Mesodermal cell (in vitro differentiated cells): ENCODE data around the gene SLFN11.

Experiments
- H3K27ac ChIP-seq: 2 replicates; pipeline ENCODE4 v1.7.0; 2013; ENCODE audit warnings: mild to moderate bottlenecking, low read depth, low read length, moderate library complexity; ENCODE audit not compliant: severe bottlenecking
- H3K36me3 ChIP-seq: 2 replicates; pipeline ENCODE4 v1.7.1; 2013; ENCODE audit warnings: mild to moderate bottlenecking, low read length, moderate library complexity; ENCODE audit not compliant: control insufficient read depth, insufficient read depth
- H3K4me1 ChIP-seq: one replicate; pipeline ENCODE4 v1.7.1; 2013; ENCODE audit warnings: mild to moderate bottlenecking, low read length; ENCODE audit not compliant: insufficient read depth, control insufficient read depth, poor library complexity, severe bottlenecking
- H3K4me3 ChIP-seq: 2 replicates; pipeline ENCODE4 v1.7.0; 2013; ENCODE audit warnings: low read length, control low read depth, mild to moderate bottlenecking; ENCODE audit not compliant: insufficient read depth, poor library complexity, severe bottlenecking; ENCODE audit errors: extremely low read depth
- H3K9me3 ChIP-seq: 2 replicates; pipeline ENCODE4 v1.7.1; 2013; ENCODE audit warnings: mild to moderate bottlenecking, low read length, moderate library complexity; ENCODE audit not compliant: control insufficient read depth
- WGBS, 2 experiments: methylation state at CpG; one replicate each; pipeline ENCODE4 v1.1.5; 2013; ENCODE audit warnings: missing lambda C conversion rate in 2 of 2; ENCODE audit not compliant: insufficient coverage in 2 of 2; 5-methylcytosine and 5-hydroxymethylcytosine counted together

SLFN11 gene

GRCh38 chr17:35361027-35361426 lies 12.4 kb downstream of the SLFN11 start:
- WGBS, 2 experiments: 83% methylated on average over 1 of the region's 1 CpG
- no peak overlapping the region for H3K4me3 ChIP-seq
- no peaks in the 10 kb centered on the region for H3K4me1 ChIP-seq
- no peaks in the 10 kb centered on the region for H3K9me3 ChIP-seq
- H3K36me3 ChIP-seq: no peaks in the 10 kb centered on the region
- no peak overlapping the region for H3K27ac ChIP-seq

GRCh38 chr17:35359398-35359797 lies 14.0 kb downstream of the SLFN11 start:
- 80% methylated on average over 1 of the region's 3 CpGs; no CpG with 5 or more reads in 1 of the 2 experiments for WGBS, 2 experiments
- H3K4me3 ChIP-seq: no peak overlapping the region
- H3K36me3 ChIP-seq: no peaks in the 10 kb centered on the region
- H3K4me1 ChIP-seq: no peaks in the 10 kb centered on the region
- no peak overlapping the region for H3K27ac ChIP-seq
- no peaks in the 10 kb centered on the region for H3K9me3 ChIP-seq

GRCh38 chr17:35352284-35352683 lies 21.1 kb downstream of the SLFN11 start:
- no peak overlapping the region for H3K27ac ChIP-seq
- WGBS, 2 experiments: 81 to 91% methylated on average over 4 to 6 of the region's 6 CpGs
- H3K9me3 ChIP-seq: no peaks in the 10 kb centered on the region

GRCh38 chr17:35350493-35350892 lies 22.9 kb downstream of the SLFN11 start:
- no CpG with 5 or more reads among the region's 1 CpG for WGBS, 2 experiments
- Histone ChIP-seq H3K4me1 (no peaks in the 10 kb centered on the region), H3K36me3 (no peaks in the 10 kb centered on the region), H3K9me3 (no peaks in the 10 kb centered on the region), H3K27ac (no peak overlapping the region), H3K4me3 (no peak overlapping the region)

More at GRCh38 chr17:35352284-35352683, 21.1 kb downstream of the SLFN11 start:
- Histone ChIP-seq H3K36me3 (no peaks in the 10 kb centered on the region), H3K4me1 (no peaks in the 10 kb centered on the region), H3K4me3 (no peak overlapping the region)

- 64 to 66% methylated on average over 32 to 33 of the region's 40 CpGs for WGBS, 2 experiments
- Histone ChIP-seq H3K36me3 (no peaks in the 10 kb centered on the region), H3K4me1 (no peaks in the 10 kb centered on the region), H3K27ac (no peak overlapping the region), H3K9me3 (no peaks in the 10 kb centered on the region), H3K4me3 (no peak overlapping the region)
Observed at GRCh38 chr17:35345926-35346771, 27.3 kb downstream of the SLFN11 start.

- H3K36me3 ChIP-seq: no peaks in the 10 kb centered on the region
- H3K4me3 ChIP-seq: no peak overlapping the region
- WGBS, 2 experiments: 75 to 84% methylated on average over 20 to 22 of the region's 25 CpGs
- H3K27ac ChIP-seq: no peak overlapping the region
- H3K9me3 ChIP-seq: peaks cover 2% of the 10 kb centered on the region
- no peaks in the 10 kb centered on the region for H3K4me1 ChIP-seq
Observed at GRCh38 chr17:35345445-35345925, 27.9 kb downstream of the SLFN11 start.

GRCh38 chr17:35344262-35344661 lies 29.2 kb downstream of the SLFN11 start:
- Histone ChIP-seq H3K9me3 (peaks cover 9% of the 10 kb centered on the region), H3K4me1 (no peaks in the 10 kb centered on the region), H3K27ac (no peak overlapping the region), H3K36me3 (no peaks in the 10 kb centered on the region), H3K4me3 (no peak overlapping the region)
- 88 to 95% methylated on average over 3 of the region's 3 CpGs for WGBS, 2 experiments

GRCh38 chr17:35342276-35342675 lies 31.1 kb downstream of the SLFN11 start:
- no peaks in the 10 kb centered on the region for H3K36me3 ChIP-seq
- H3K9me3 ChIP-seq: peaks cover 9% of the 10 kb centered on the region
- H3K27ac ChIP-seq: no peak overlapping the region
- H3K4me3 ChIP-seq: no peak overlapping the region
- H3K4me1 ChIP-seq: no peaks in the 10 kb centered on the region

- H3K27ac ChIP-seq: no peak overlapping the region
- H3K4me1 ChIP-seq: no peaks in the 10 kb centered on the region
- 92 to 94% methylated on average over 2 to 3 of the region's 5 CpGs for WGBS, 2 experiments
- H3K9me3 ChIP-seq: peaks cover 9% of the 10 kb centered on the region
- H3K4me3 ChIP-seq: no peak overlapping the region
- H3K36me3 ChIP-seq: no peaks in the 10 kb centered on the region
Observed at GRCh38 chr17:35341411-35341992, 31.9 kb downstream of the SLFN11 start.

- H3K4me3 ChIP-seq: no peak overlapping the region
- H3K36me3 ChIP-seq: no peaks in the 10 kb centered on the region
- H3K4me1 ChIP-seq: no peaks in the 10 kb centered on the region
- 86 to 100% methylated on average over 1 of the region's 2 CpGs for WGBS, 2 experiments
- H3K27ac ChIP-seq: no peak overlapping the region
- peaks cover 9% of the 10 kb centered on the region for H3K9me3 ChIP-seq
Observed at GRCh38 chr17:35338230-35338629, 35.2 kb downstream of the SLFN11 start.

- H3K27ac ChIP-seq: no peak overlapping the region
- H3K4me3 ChIP-seq: no peak overlapping the region
Observed at GRCh38 chr17:35337364-35337763, 36.1 kb downstream of the SLFN11 start.

More at GRCh38 chr17:35337364-35337763, 36.1 kb downstream of the SLFN11 start:
- no peaks in the 10 kb centered on the region for H3K4me1 ChIP-seq
- H3K36me3 ChIP-seq: no peaks in the 10 kb centered on the region
- peaks cover 9% of the 10 kb centered on the region for H3K9me3 ChIP-seq
